Lung (tissue), 12 donors: ENCODE results near the gene PDIA4. TPM values are rescaled to one million over a fixed set of nuclear protein-coding genes. Genes with fewer than 3 reads are reported as not detected.
"Not testable (repeated sequence)": the region's sequence is repeated elsewhere in the genome, so short reads cannot be mapped to it uniquely, and the experiment has no call there.

Source experiments
- ATAC-seq: fragments of 200-7000 bp; cut with Tn5 transposase; one replicate; pipeline ENCODE4 v1.9.1; 2020; ENCODE audit warnings: moderate number of reproducible peaks; ENCODE audit not compliant: insufficient read depth, low FRiP score
- DNase-seq, 3 donors: peaks; one replicate each; pipeline ENCODE4 v3.0.0-alpha.2; 2013 to 2017
- H3K27ac ChIP-seq, 2 donors: one replicate each; pipeline ENCODE4 v1.5.1; 2013; ENCODE audit warnings: mild to moderate bottlenecking in 2 of 2, moderate library complexity in 2 of 2, control low read depth in 1 of 2, inconsistent platforms in 1 of 2, low read depth in 1 of 2, low read length in 1 of 2
- H3K27me3 ChIP-seq, 3 donors: one replicate each; pipeline ENCODE4 v1.5.1; 2013; ENCODE audit warnings: low read length in 2 of 3; ENCODE audit not compliant: control insufficient read depth in 3 of 3, insufficient read depth in 3 of 3
- H3K36me3 ChIP-seq, 4 donors: one replicate each; pipeline ENCODE4 v1.5.1; 2013; ENCODE audit warnings: low read length in 4 of 4, mild to moderate bottlenecking in 1 of 4, moderate library complexity in 1 of 4; ENCODE audit not compliant: control insufficient read depth in 4 of 4, insufficient read depth in 4 of 4
- H3K4me1 ChIP-seq, 5 donors: one replicate each; pipeline ENCODE4 v1.5.1; 2013; ENCODE audit warnings: low read length in 5 of 5, mild to moderate bottlenecking in 2 of 5, moderate library complexity in 1 of 5; ENCODE audit not compliant: control insufficient read depth in 5 of 5, insufficient read depth in 5 of 5
- H3K4me3 ChIP-seq: one replicate; pipeline ENCODE4 v1.5.1; 2013; ENCODE audit warnings: mild to moderate bottlenecking, control low read depth, moderate library complexity
- H3K9ac ChIP-seq, 2 donors: one replicate each; pipeline ENCODE4 v1.5.1; 2013; ENCODE audit warnings: low read length in 2 of 2, control low read depth in 1 of 2; ENCODE audit not compliant: insufficient read depth in 1 of 2
- H3K9me3 ChIP-seq, 4 donors: one replicate each; pipeline ENCODE4 v1.5.1; 2013; ENCODE audit warnings: low read length in 3 of 4, mild to moderate bottlenecking in 1 of 4, moderate library complexity in 1 of 4; ENCODE audit not compliant: control insufficient read depth in 4 of 4, insufficient read depth in 3 of 4
- WGBS, 2 donors: extraction: QIAGEN DNeasy Blood & Tissue Kit; methylation state at CpG; one replicate each; pipeline ENCODE4 v1.1.7; 2013; 5-methylcytosine and 5-hydroxymethylcytosine counted together
- polyA plus RNA-seq, 2 donors: library from polyadenylated mRNA; stranded (reverse); fragments of 200-250 nt; gene quantifications; one replicate each; pipeline ENCODE4 v1.2.1, GENCODE V29; 2013
- total RNA-seq, 2 donors: library from RNA; depleted of rRNA in 1 of 2; stranded (reverse); fragments of >200 nt in 1 of 2; gene quantifications; one replicate each; pipeline ENCODE4 v1.2.1, GENCODE V29; 2014 to 2021
- TF ChIP-seq, protein P1 (sequence below): IDR thresholded peaks from 2 replicates; pipeline ENCODE4 v1.5.1; 2012; ENCODE audit warnings: mild to moderate bottlenecking; ENCODE audit errors: control extremely low read depth, extremely low read depth
- donor health status: control.
- donor health status: control.
- donor health status: Bipolar disorder and iron deficiency.
- donor health status: healthy.
- donor health status: DM: yes; HTN: yes; CAD: no.

Gene PDIA4
- total and polyA plus RNA-seq, 4 donors = 48.6 to 213 (median 147) TPM

DNA sequence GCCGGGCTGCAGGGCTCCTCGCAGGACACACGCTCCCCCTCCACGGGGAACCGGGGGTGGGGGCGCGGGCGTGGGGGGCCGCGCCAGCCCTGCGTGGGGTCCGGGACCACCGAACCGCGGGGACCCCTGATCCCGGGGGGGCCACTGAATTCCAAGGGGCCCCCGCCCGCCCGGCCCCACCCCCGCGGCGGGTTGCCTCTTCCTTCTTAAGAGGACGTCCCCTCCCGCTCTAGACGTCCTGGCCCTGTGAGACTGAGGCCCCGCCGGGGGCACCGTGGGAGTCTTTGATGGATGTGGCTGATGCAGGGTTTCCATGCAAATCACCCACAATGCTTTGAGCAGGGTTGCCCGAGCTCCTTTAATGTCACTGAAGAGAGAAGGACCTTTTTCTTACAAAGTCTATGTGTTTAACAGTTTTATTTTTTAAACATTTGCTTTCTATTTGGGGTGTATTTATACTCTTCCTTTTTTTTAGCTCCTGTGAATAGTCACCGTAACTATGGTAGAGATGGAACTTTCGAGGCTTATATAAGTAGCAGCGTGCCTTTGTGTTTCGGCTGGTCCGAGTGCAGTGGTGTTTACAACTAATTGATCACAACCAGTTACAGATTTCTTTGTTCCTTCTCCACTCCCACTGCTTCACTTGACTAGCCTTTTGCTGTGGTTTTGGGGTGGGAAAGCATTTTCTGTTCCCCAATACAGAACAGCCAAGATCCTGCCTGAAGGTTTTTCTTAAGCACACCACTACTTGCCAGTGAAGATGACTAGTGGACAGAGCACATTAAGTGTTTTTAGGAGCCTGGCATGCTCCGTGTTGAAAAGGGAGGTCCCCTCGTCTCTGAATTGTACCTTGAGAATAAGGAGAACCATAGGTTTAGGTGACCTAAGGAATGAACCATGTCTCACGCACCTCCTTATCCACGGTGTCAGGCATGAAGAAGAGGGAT lies 44.8 kb downstream of the PDIA4 start:
- Histone ChIP-seq H3K27ac (no peak overlapping the region), H3K9me3 (no peaks in the 10 kb centered on the region), H3K36me3 (no peaks in the 10 kb centered on the region), H3K9ac (peak overlapping the region; percentile 92 to 96), H3K27me3 (no peaks in the 10 kb centered on the region), H3K4me1 (peaks cover 0 to 17% (median 5%) of the 10 kb centered on the region in 5 donors), H3K4me3 (peak overlapping the region; percentile 23)
- TF ChIP-seq, protein P1, sequence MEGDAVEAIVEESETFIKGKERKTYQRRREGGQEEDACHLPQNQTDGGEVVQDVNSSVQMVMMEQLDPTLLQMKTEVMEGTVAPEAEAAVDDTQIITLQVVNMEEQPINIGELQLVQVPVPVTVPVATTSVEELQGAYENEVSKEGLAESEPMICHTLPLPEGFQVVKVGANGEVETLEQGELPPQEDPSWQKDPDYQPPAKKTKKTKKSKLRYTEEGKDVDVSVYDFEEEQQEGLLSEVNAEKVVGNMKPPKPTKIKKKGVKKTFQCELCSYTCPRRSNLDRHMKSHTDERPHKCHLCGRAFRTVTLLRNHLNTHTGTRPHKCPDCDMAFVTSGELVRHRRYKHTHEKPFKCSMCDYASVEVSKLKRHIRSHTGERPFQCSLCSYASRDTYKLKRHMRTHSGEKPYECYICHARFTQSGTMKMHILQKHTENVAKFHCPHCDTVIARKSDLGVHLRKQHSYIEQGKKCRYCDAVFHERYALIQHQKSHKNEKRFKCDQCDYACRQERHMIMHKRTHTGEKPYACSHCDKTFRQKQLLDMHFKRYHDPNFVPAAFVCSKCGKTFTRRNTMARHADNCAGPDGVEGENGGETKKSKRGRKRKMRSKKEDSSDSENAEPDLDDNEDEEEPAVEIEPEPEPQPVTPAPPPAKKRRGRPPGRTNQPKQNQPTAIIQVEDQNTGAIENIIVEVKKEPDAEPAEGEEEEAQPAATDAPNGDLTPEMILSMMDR = no peak
- ATAC-seq (peak; percentile 28), DNase-seq (peak; percentile 89 to 94 (median 92))
- WGBS, 2 donors = 0 to 1% methylated on average over 38 of the region's 38 CpGs

- H3K9ac ChIP-seq = peak overlapping the region; percentile 76 to 92
- ATAC-seq (no peak), DNase-seq (peak; percentile 64 to 82 (median 78))
- peak overlapping the region; percentile 23 for H3K4me3 ChIP-seq
- 1 to 3% methylated on average over 23 of the region's 23 CpGs for WGBS, 2 donors
- TF ChIP-seq, protein P1 = no peak
- no peaks in the 10 kb centered on the region for H3K36me3 ChIP-seq
- H3K9me3 ChIP-seq = no peaks in the 10 kb centered on the region
- peaks cover 0 to 10% (median 2%) of the 10 kb centered on the region in 5 donors for H3K4me1 ChIP-seq
- no peaks in the 10 kb centered on the region for H3K27me3 ChIP-seq
- no peak overlapping the region for H3K27ac ChIP-seq
Measured at GRCh38 chr7:148982654-148983199, 45.6 kb downstream of the PDIA4 start.

DNA sequence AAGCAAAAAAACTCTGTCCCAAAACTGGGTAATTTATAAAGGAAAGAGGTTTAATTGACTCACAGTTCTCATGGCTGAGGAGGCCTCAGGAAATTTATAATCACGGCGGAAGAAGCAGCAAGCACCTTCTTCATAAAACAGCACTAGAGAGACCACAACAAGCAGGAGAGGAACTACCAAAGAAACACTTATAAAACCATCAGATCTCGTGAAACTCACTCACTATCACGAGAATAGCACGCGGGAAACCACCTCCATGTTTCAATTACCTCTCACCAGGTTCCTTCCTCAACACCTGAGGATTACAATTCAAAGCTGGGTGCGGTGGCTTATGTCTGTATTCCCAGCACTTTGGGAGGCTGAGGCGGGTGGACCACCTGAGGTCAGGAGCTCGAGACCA lies 48.5 kb downstream of the PDIA4 start:
- Histone ChIP-seq H3K36me3 (no peaks in the 10 kb centered on the region), H3K9ac (no peak overlapping the region), H3K27ac (no peak overlapping the region), H3K4me3 (no peak overlapping the region), H3K4me1 (peaks cover 0 to 9% (median 0%) of the 10 kb centered on the region in 5 donors), H3K27me3 (no peaks in the 10 kb centered on the region), H3K9me3 (no peaks in the 10 kb centered on the region)
- ATAC-seq = no peak
- no peak for DNase-seq
- 75 to 80% methylated on average over 9 of the region's 9 CpGs for WGBS, 2 donors
- TF ChIP-seq, protein P1 = no peak

GRCh38 chr7:148979072-148979471 lies 49.2 kb downstream of the PDIA4 start:
- not testable (repeated sequence) for DNase-seq, H3K9me3 ChIP-seq, H3K9ac ChIP-seq, H3K4me3 ChIP-seq, H3K36me3 ChIP-seq, H3K27me3 ChIP-seq, H3K4me1 ChIP-seq, ATAC-seq, H3K27ac ChIP-seq
- WGBS, 2 donors = 80 to 87% methylated on average over 7 of the region's 7 CpGs
